ENCODE measurements around the gene USP28.

Gene USP28

DNA sequence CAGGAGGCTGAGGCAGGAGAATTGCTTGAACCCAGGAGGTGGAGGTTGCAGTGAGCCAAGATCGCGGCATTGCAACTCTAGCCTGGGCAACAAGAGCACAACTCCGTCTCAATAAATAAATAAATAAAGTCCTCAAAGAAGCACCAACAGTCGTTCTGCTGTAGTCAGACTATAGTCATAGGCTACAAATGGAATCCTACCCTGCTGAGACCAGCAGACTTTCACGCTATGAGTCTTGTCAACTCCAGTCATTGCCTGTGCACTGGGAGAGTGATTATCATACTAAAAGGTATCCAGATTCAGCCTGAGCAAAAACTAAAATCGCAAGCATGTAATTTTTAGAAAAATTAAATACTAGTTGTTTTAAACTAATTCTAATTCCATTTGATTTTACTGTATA is 19.6 kb downstream of the USP28 start:
- Histone ChIP-seq H3K9ac (ENCODE audit: low read depth, low read length) (no peak overlapping the region), H3K9me3 (ENCODE audit: insufficient read depth, low read depth, low read length) (no peaks in the 10 kb centered on the region), H3K36me3 (ENCODE audit: insufficient read depth, low read depth, low read length) (peaks cover 31% of the 10 kb centered on the region), H3K27me3 (ENCODE audit: insufficient read depth, low read length) (no peaks in the 10 kb centered on the region), H3K4me3 (ENCODE audit: low read length) (no peak overlapping the region), H3K4me1 (ENCODE audit: insufficient read depth, low read length) (peaks cover 41% of the 10 kb centered on the region), H3K27ac (ENCODE audit: low read length) (no peak overlapping the region)

- peaks cover 36% of the 10 kb centered on the region for H3K4me1 ChIP-seq (ENCODE audit: insufficient read depth, low read length)
- peaks cover 4% of the 10 kb centered on the region; the same call in 1 of the 2 replicates for H3K9me3 ChIP-seq (ENCODE audit: insufficient read depth, low read depth, low read length)
- peaks cover 56% of the 10 kb centered on the region for H3K36me3 ChIP-seq (ENCODE audit: insufficient read depth, low read depth, low read length)
- peak overlapping the region; percentile 39; the same call in 1 of the 2 replicates for H3K9ac ChIP-seq (ENCODE audit: low read depth, low read length)
- peak overlapping the region; percentile 72 for H3K27ac ChIP-seq (ENCODE audit: low read length)
- H3K4me3 ChIP-seq (ENCODE audit: low read length), result peak overlapping the region; percentile 39; the same call in 1 of the 2 replicates
- H3K27me3 ChIP-seq (ENCODE audit: insufficient read depth, low read length), result no peaks in the 10 kb centered on the region
These were observed 25.2 kb downstream of the USP28 start for GRCh38 chr11:113850188-113850587.

- Histone ChIP-seq H3K27me3 (ENCODE audit: insufficient read depth, low read length) (no peaks in the 10 kb centered on the region), H3K36me3 (ENCODE audit: insufficient read depth, low read depth, low read length) (peaks cover 56% of the 10 kb centered on the region), H3K4me1 (ENCODE audit: insufficient read depth, low read length) (peaks cover 31% of the 10 kb centered on the region), H3K4me3 (ENCODE audit: low read length) (peak overlapping the region; percentile 39; the same call in 1 of the 2 replicates), H3K27ac (ENCODE audit: low read length) (peak overlapping the region; percentile 72), H3K9ac (ENCODE audit: low read depth, low read length) (peak overlapping the region; percentile 37; the same call in 1 of the 2 replicates), H3K9me3 (ENCODE audit: insufficient read depth, low read depth, low read length) (peaks cover 4% of the 10 kb centered on the region; the same call in 1 of the 2 replicates)
These were observed 25.7 kb downstream of the USP28 start for GRCh38 chr11:113849713-113850112.

GRCh38 chr11:113847580-113847979 is 27.8 kb downstream of the USP28 start:
- Histone ChIP-seq H3K27me3 (ENCODE audit: insufficient read depth, low read length) (no peaks in the 10 kb centered on the region), H3K9me3 (ENCODE audit: insufficient read depth, low read depth, low read length) (peaks cover 4% of the 10 kb centered on the region; the same call in 1 of the 2 replicates), H3K4me1 (ENCODE audit: insufficient read depth, low read length) (peaks cover 27% of the 10 kb centered on the region), H3K27ac (ENCODE audit: low read length) (peak overlapping the region; percentile 35), H3K4me3 (ENCODE audit: low read length) (no peak overlapping the region; the same call in 1 of the 2 replicates), H3K9ac (ENCODE audit: low read depth, low read length) (peak overlapping the region; percentile 37; the same call in 1 of the 2 replicates), H3K36me3 (ENCODE audit: insufficient read depth, low read depth, low read length) (peaks cover 53% of the 10 kb centered on the region)

- no peak overlapping the region for H3K27ac ChIP-seq (ENCODE audit: low read length)
- H3K36me3 ChIP-seq (ENCODE audit: insufficient read depth, low read depth, low read length), result peaks cover 50% of the 10 kb centered on the region
These were observed 28.3 kb downstream of the USP28 start for GRCh38 chr11:113847111-113847510.

GRCh38 chr11:113841691-113842090 is 33.7 kb downstream of the USP28 start:
- Histone ChIP-seq H3K27ac (ENCODE audit: low read length) (no peak overlapping the region), H3K9ac (ENCODE audit: low read depth, low read length) (no peak overlapping the region), H3K9me3 (ENCODE audit: insufficient read depth, low read depth, low read length) (no peaks in the 10 kb centered on the region), H3K4me1 (ENCODE audit: insufficient read depth, low read length) (no peaks in the 10 kb centered on the region), H3K27me3 (ENCODE audit: insufficient read depth, low read length) (no peaks in the 10 kb centered on the region), H3K36me3 (ENCODE audit: insufficient read depth, low read depth, low read length) (peaks cover 65% of the 10 kb centered on the region), H3K4me3 (ENCODE audit: low read length) (no peak overlapping the region)

More at GRCh38 chr11:113847111-113847510, 28.3 kb downstream of the USP28 start:
- H3K9ac ChIP-seq (ENCODE audit: low read depth, low read length), result no peak overlapping the region
- peaks cover 4% of the 10 kb centered on the region; the same call in 1 of the 2 replicates for H3K9me3 ChIP-seq (ENCODE audit: insufficient read depth, low read depth, low read length)
- peaks cover 27% of the 10 kb centered on the region for H3K4me1 ChIP-seq (ENCODE audit: insufficient read depth, low read length)
- no peaks in the 10 kb centered on the region for H3K27me3 ChIP-seq (ENCODE audit: insufficient read depth, low read length)
- H3K4me3 ChIP-seq (ENCODE audit: low read length), result no peak overlapping the region

DNA sequence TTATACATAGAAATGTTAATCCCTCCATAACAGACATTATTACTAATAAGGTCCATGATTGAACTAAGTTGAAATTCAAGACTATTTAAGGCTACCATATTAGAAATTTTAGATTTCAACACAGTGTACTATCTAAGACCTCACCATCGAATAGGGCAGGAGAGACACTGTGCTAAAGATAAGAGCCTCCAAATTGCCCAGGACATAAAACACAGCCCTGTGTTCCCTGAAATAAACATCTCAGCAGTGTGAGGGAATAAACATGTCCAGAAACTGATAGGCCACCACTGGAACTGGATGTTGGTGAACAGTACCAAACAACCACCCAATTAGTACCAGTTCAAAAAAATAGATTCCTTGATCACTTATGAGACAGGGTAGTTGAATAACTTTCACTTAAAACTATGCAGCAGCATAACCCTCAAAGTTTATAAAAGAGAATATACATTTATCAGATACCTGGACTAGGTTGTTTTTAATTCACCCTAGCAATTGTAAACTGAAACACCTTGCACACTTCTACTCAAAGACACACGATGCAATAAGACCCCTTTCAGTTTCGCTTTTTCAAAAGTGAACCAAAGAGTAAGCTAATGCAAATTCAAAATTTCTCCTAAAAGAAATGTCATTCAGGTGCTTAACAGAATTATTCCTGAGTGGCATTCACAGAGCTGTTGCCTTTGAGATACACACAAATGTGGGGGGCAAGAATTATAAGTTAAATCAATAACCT is 34.3 kb downstream of the USP28 start:
- Histone ChIP-seq H3K36me3 (ENCODE audit: insufficient read depth, low read depth, low read length) (peaks cover 71% of the 10 kb centered on the region), H3K27me3 (ENCODE audit: insufficient read depth, low read length) (no peaks in the 10 kb centered on the region), H3K9me3 (ENCODE audit: insufficient read depth, low read depth, low read length) (no peaks in the 10 kb centered on the region), H3K27ac (ENCODE audit: low read length) (no peak overlapping the region), H3K4me1 (ENCODE audit: insufficient read depth, low read length) (no peaks in the 10 kb centered on the region), H3K9ac (ENCODE audit: low read depth, low read length) (no peak overlapping the region), H3K4me3 (ENCODE audit: low read length) (no peak overlapping the region)

GRCh38 chr11:113839842-113840241 is 35.5 kb downstream of the USP28 start:
- Histone ChIP-seq H3K36me3 (ENCODE audit: insufficient read depth, low read depth, low read length) (peaks cover 84% of the 10 kb centered on the region), H3K9ac (ENCODE audit: low read depth, low read length) (no peak overlapping the region), H3K27ac (ENCODE audit: low read length) (no peak overlapping the region), H3K27me3 (ENCODE audit: insufficient read depth, low read length) (no peaks in the 10 kb centered on the region), H3K4me3 (ENCODE audit: low read length) (no peak overlapping the region), H3K9me3 (ENCODE audit: insufficient read depth, low read depth, low read length) (no peaks in the 10 kb centered on the region), H3K4me1 (ENCODE audit: insufficient read depth, low read length) (no peaks in the 10 kb centered on the region)

DNA sequence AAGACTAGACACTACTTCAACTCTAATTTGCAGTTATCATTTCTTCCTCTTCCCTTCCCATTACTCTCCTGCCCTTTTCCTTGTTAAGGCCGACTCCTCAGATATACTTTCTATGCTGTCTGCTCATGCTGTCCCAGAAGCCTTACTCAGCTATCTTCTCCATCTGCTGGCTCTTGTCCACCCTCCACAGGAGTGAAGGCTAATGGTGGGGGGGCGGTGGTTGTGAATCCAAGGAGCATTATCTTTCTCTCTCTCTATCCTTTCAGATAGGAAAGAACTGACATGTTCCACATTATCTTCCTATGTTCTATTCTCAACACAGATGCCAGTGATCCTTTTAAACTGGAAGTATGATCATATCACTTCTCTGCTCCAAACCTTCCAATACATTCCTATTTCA is 37.4 kb downstream of the USP28 start:
- Histone ChIP-seq H3K9ac (ENCODE audit: low read depth, low read length) (no peak overlapping the region), H3K36me3 (ENCODE audit: insufficient read depth, low read depth, low read length) (peaks cover 95% of the 10 kb centered on the region), H3K4me3 (ENCODE audit: low read length) (no peak overlapping the region), H3K9me3 (ENCODE audit: insufficient read depth, low read depth, low read length) (no peaks in the 10 kb centered on the region), H3K27me3 (ENCODE audit: insufficient read depth, low read length) (no peaks in the 10 kb centered on the region), H3K4me1 (ENCODE audit: insufficient read depth, low read length) (no peaks in the 10 kb centered on the region), H3K27ac (ENCODE audit: low read length) (no peak overlapping the region)

- peaks cover 100% of the 10 kb centered on the region for H3K36me3 ChIP-seq (ENCODE audit: insufficient read depth, low read depth, low read length)
- H3K27me3 ChIP-seq (ENCODE audit: insufficient read depth, low read length), result no peaks in the 10 kb centered on the region
- no peak overlapping the region for H3K4me3 ChIP-seq (ENCODE audit: low read length)
- H3K9me3 ChIP-seq (ENCODE audit: insufficient read depth, low read depth, low read length), result no peaks in the 10 kb centered on the region
- no peak overlapping the region for H3K9ac ChIP-seq (ENCODE audit: low read depth, low read length)
- no peak overlapping the region for H3K27ac ChIP-seq (ENCODE audit: low read length)
- H3K4me1 ChIP-seq (ENCODE audit: insufficient read depth, low read length), result no peaks in the 10 kb centered on the region
These were observed 40.1 kb downstream of the USP28 start for GRCh38 chr11:113835306-113835705.

DNA sequence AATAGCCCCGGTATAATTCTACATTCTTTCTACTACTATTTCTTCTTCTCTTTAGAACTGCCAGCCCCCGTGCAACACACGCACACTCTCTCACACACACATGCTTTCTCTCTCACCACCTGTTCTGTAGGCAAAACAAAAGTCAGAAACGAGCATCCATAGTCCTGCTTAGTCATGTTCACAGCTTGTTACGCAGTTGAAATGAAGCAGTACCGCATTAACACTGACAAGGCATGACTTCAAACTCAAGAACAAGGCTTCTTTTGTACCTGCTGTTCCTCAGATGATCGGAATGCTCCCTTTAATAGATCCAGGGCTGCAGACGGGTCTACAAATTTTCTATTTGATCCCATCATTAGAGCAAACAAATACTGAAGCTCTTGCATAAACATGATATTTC is 42.2 kb downstream of the USP28 start:
- Histone ChIP-seq H3K27me3 (ENCODE audit: insufficient read depth, low read length) (no peaks in the 10 kb centered on the region), H3K9me3 (ENCODE audit: insufficient read depth, low read depth, low read length) (no peaks in the 10 kb centered on the region), H3K36me3 (ENCODE audit: insufficient read depth, low read depth, low read length) (peaks cover 100% of the 10 kb centered on the region), H3K4me3 (ENCODE audit: low read length) (no peak overlapping the region), H3K4me1 (ENCODE audit: insufficient read depth, low read length) (no peaks in the 10 kb centered on the region), H3K9ac (ENCODE audit: low read depth, low read length) (no peak overlapping the region), H3K27ac (ENCODE audit: low read length) (no peak overlapping the region)

DNA sequence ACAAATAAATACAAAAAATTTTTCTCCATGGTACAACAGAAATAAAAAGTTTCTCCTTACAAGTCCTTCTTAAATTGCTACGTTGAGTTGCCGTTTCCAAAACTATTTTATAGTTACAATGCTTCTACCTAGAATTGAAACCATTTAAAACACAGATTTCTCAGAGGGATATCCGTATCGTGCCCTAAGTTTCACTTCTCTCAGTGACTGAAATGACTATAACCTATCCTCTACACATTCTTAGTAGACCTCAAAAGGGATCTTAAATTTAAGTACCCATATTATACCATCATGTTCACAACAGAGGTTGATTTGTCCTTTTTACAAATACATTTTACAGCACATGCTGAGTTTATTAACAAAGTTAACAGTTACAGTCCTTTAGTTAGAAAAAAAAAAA is 44.1 kb downstream of the USP28 start:
- no peak overlapping the region for H3K27ac ChIP-seq (ENCODE audit: low read length)
- peaks cover 98% of the 10 kb centered on the region for H3K36me3 ChIP-seq (ENCODE audit: insufficient read depth, low read depth, low read length)
- H3K4me1 ChIP-seq (ENCODE audit: insufficient read depth, low read length), result no peaks in the 10 kb centered on the region
- H3K27me3 ChIP-seq (ENCODE audit: insufficient read depth, low read length), result no peaks in the 10 kb centered on the region
- H3K9ac ChIP-seq (ENCODE audit: low read depth, low read length), result no peak overlapping the region
- no peak overlapping the region for H3K4me3 ChIP-seq (ENCODE audit: low read length)
- no peaks in the 10 kb centered on the region for H3K9me3 ChIP-seq (ENCODE audit: insufficient read depth, low read depth, low read length)
